AG08396 (cell line): ENCODE results near the gene KIAA0825.
A peak's percentile ranks its signal among the peaks of the same experiment; 100 is the strongest.
"Not testable (repeated sequence)": the region's sequence is repeated elsewhere in the genome, so short reads cannot be mapped to it uniquely, and the experiment has no call there.

Experiments used
- DNase-seq: peaks from one replicate; pipeline ENCODE4 v3.0.0; 2012; ENCODE audit warnings: low spot score, mixed read lengths

The KIAA0825 gene

DNA sequence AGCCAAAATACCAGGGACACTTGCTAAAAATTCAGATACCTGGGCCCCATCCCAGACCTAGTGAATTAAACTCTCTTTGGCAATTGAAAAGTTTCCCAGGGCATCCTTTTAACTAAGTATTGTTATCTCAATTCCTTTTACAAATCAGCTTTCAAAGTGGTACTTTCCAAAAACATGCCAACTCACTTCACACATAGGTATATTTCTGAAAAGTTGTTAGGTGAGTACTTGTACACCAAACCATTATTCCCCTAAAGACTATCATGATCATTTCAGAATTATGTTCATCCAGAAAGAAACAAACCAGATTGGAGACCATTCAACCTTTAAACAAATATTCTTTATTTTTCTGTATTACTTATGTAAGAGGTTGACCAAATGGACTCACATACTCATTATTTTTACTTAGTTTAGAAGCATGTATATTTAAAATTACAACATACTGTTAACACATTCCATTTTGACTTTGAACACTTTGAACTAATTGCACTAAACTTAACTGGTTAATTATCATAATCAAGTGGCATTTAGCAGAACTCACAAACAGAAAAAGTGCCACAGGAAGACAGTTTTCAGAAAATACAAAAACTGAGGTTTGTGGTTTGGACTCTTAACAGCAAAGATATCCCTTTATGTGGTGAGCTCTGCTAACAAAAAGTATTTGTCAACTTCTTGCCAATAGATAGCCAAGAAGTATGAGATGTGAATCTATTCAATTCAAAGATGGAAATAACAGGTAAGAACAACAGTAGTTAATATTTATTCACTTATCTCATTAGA lies 40.7 kb downstream of the KIAA0825 start:
- no peak for DNase-seq

GRCh38 chr5:94575196-94575595 lies 43.2 kb downstream of the KIAA0825 start:
- no peak for DNase-seq

- not testable (repeated sequence) for DNase-seq
Observed at GRCh38 chr5:94573349-94573748, 45.1 kb downstream of the KIAA0825 start.

GRCh38 chr5:94571415-94571814 lies 47.0 kb downstream of the KIAA0825 start:
- no peak for DNase-seq

GRCh38 chr5:94564812-94565211 lies 53.6 kb downstream of the KIAA0825 start:
- DNase-seq = no peak

GRCh38 chr5:94562327-94562971 lies 56.0 kb downstream of the KIAA0825 start:
- DNase-seq = no peak

DNA sequence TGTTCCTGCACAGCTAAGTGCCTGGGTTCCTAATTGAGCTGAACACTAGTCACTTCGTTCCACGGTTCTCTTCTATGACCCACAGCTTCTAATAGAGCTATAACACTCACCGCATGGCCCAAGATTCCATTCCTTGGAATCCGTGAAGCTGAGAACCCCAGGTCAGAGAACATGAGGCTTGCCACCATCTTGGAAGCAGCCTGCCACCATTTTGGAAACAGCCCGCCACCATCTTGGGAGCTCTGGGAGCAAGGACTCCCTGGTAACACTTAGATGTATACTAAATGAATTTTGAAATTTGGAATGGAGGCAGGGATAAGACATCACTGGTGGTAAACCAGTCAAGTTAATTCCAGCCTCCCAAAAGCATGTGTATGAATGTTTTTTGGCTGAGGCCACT lies 60.4 kb downstream of the KIAA0825 start:
- no peak for DNase-seq

GRCh38 chr5:94551858-94552257 lies 66.5 kb downstream of the KIAA0825 start:
- no peak for DNase-seq

GRCh38 chr5:94545870-94546625 lies 72.4 kb downstream of the KIAA0825 start:
- no peak for DNase-seq

DNA sequence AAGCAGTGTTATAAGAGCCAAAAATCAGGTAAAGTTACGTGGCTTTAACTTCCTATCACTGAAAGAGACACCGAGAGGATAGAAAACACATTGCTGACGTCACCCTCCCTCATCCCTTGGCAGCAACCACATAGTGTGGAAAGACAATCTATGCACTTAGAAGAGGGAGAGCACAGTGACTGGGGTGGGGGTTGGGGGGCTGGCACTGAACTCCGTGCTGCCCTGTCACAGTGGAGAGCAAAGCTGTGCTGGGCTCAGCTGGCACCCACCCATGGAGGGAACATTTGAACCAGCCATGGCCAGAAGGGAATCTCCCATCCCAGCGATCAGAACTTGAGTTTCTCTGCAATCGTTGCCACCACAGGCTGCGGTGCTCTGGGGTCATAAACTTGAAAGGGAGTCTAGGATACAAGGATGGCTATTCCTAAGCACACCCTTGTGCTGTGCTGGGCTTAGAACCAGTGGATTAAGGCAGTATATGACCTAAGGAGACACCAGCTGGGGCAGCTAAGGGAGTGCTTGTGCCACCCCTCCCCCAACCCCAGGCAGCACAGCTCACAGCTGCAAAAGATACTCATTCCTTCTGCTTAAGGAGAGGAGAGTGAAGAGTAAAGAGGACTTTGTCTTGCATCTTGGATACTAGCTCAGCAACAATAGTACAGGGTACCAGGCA lies 73.4 kb downstream of the KIAA0825 start:
- no peak for DNase-seq

GRCh38 chr5:94544031-94544650 lies 74.3 kb downstream of the KIAA0825 start:
- DNase-seq = no peak

DNA sequence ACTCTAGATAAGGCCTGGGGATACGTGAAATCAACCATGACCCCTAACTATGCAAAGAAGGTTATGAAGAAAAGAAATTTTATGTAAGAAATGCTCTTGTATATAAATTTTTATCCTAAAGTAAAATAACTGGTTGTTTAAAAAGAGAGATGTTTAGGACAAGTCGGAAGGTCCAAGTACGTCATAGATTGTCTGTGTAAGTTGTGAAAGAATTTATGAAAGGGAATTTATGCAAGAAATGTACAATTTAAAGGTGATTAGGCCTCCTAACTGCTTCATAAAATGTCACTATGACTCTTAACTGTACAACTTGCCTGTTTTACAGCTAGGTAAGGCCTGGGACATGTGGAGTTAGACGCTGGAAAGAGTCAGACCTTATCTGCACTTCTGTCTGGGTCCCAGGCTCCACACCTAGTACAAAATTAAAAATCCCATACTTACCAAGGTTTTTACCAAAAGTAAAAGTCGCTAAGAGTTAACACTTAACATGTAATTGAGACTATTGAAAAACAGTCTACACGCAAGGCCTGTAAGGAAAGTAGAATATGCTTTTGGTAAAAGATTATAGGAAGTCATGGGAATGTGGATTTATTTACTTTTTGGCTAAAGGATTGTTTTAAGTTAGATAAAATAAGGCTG lies 77.4 kb downstream of the KIAA0825 start:
- no peak for DNase-seq

- no peak for DNase-seq
Observed at GRCh38 chr5:94538260-94538659, 80.1 kb downstream of the KIAA0825 start.

DNA sequence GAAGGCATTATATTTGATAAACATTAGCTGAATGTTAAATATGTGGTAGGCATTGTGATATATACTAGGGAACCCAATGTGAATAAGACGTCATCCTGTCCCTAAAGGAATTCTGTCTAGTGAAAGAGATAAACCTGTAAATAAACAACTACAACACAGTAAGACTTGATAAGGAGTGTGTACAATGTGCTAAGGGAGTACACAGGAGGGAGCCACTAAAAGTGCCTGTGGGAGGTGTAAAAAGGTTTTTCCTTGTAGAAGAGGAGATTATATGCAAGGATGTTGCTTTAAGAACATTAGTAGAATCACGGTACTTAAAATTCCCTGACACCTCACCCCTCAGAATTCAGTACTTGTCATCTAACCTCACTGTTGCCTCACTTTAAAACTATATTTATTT lies 91.7 kb downstream of the KIAA0825 start:
- DNase-seq = no peak

DNA sequence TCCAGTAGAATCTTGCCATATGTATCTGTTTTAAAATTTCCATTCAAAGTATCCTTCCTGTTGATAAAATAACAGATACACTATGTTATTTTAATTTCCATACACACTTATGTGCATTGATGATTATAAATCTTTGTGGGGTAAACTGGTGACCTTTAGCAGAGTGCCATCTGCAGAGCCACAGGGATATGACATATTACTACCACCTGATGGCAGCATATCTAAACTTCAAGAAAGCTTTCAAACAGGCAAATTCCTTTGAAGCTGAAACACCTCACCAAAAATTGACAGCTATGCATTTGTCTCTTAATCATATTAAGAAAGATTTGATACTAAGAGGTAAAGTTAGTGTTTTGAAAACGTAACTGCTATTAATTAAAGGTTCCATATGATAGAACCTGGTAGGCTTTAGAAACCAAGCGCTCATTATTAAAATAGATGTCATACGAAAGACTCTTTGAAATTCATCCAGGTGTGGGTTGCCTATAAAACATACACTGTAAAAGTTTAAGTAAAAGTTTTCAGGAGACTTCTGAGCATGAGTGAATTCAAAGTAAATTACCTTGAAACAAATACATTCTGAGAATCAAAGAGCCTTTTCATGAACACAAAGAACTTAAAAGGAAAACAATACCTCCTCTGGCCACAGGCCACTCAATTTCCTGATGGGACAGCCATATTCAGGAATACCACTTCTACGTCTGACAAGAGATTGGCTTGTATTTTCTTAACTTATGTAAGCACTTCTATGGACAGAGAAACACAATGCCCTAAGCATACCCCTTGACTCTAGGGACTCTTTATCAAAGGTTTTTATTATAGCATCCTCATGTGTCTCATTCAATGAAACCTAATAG lies 93.3 kb downstream of the KIAA0825 start:
- DNase-seq = peak; percentile 19

DNA sequence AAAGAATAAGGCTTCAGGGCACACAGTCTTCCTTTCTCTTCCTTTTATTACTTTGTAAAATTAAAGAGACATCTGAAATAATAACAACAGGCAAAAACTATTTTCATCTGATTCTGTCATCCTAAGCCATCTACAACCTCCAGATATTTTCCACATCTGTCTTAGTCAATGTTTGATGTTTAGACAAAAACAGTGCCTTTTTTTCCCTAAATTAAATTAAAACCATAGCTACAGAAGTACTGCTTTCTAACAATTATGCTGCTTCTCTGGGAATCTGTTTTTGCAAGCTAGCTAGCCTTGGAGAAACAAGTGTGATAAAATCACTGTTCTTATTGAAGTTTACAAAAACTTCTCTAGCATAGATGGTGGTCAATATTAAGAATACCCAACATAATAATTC lies 95.4 kb downstream of the KIAA0825 start:
- DNase-seq = no peak

GRCh38 chr5:94522117-94522516 lies 96.3 kb downstream of the KIAA0825 start:
- no peak for DNase-seq

DNA sequence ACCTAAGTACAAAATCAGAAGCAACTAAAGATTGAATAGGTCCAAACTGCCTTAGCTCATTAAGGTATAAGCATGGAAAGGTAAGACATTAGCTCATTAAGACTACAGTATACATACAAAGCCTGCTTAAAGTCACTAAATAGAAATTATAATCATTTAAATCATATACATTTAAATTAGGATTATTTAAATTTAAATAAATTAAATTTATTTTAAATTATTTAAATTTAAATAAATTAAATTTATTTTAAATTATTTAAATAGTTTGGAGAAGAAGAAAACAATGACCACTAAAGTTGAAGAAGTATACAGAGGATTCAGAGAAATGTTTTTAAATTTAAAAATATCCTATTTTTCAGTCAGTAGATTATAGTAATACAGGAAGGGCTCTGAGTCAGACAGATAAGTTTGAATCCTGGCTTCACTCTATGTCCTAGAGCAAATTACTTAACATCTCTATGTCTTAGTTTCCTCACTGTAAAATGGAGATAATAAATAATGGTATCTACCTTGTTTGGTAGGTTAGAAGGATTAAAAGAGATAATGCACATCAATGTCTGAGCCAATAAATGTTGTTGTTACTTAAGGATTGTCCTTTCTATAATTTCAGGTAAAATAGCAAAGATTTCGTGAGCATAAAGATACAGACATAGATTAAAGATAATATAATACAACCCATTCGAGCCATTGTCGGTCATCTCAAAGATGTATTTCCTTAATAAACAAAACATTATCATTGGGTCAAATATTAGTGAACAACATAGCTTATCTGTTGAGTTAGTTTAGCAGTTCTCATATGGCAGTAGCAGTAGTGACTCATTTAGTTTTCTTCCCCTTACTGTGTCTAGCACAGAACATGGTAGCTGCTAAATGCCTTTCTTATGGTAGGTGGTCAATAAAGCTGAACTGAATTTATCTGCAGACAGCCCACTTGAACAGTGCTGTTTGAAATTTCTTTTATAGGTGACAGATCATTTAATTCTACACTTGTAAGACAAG lies 100.6 kb downstream of the KIAA0825 start:
- no peak for DNase-seq

DNA sequence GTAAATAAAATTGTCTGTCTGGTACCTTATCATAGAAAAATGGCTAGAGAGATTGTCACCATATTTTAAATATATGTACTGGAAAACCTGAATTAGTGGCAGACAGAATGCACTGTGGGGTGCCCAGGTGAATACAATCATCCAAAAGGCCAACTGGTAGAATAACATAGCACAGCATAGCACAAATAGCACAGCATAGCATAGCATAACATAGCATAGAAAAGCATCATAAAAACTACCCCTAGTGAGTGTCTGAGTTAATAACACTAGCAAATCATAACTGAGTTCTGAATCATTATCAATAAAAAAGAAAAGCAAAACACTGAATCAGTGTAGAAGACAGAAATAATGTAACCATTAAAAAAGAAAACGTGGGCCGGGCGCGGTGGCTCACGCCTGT lies 102.3 kb downstream of the KIAA0825 start:
- no peak for DNase-seq
